ENCODE data around the gene TMEM161B.
"Not testable (repeated sequence)": the region's sequence is repeated elsewhere in the genome, so short reads cannot be mapped to it uniquely, and the experiment has no call there.

The TMEM161B gene

GRCh38 chr5:88248743-88249540 is 19.7 kb downstream of the TMEM161B start:
- no peak for DNase-seq

DNA sequence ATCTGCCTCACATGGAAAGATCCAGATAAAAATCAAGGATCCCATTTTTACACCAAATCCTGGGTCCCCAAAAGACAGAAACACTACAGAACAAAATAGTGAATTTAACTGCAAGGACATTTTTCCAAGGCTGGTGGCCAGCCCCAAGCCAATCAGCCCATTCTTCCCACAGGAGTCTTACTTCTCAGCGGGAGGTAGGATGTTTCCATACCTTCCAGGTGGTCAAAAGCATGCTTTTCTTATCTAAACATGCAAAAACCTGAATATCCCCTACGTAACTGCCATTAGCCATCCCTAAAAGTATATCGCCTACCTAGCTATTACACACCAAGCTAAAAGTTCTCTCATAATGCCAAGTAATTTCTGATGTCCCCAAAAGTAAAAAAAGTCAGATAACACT is 20.6 kb downstream of the TMEM161B start:
- no peak for DNase-seq

DNA sequence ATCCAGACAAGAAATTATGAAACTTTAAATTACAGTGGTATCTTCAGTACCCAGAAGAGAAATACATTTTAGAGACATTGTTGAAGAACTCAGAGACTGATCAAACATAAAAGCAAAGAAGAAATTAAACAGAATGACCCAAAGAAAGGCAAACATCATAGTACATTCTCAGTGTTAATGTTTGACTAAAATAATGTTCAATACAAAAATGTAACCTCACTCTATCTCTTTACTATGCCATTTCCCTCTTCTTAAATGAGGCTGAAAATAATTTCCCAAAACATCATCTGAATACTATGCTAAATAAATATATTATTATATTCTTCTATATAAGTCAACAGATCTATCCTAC is 22.8 kb downstream of the TMEM161B start:
- no peak for DNase-seq

- no peak for DNase-seq
Observed at GRCh38 chr5:88245241-88245892, 23.3 kb downstream of the TMEM161B start.

DNA sequence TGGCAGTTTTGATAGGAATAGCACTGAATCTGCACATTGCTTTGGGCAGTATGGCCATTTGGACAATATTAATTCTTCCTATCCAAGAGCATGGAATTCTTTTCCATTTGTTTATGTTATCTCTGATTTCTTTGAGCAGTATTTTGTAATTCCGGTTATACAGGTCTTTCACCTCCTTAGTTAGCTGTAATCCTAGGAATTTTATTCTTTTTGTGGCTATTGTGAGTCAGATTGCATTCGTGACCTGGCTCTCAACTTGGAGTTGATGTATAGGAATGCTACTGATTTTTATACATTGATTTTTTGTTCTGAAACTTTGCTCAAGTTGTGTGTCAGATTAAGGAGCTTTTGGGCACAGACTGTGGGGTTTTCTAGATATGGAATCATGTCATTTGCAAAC is 24.0 kb downstream of the TMEM161B start:
- DNase-seq: no peak

- not testable (repeated sequence) for DNase-seq
Observed at GRCh38 chr5:88243493-88243892, 25.2 kb downstream of the TMEM161B start.

DNA sequence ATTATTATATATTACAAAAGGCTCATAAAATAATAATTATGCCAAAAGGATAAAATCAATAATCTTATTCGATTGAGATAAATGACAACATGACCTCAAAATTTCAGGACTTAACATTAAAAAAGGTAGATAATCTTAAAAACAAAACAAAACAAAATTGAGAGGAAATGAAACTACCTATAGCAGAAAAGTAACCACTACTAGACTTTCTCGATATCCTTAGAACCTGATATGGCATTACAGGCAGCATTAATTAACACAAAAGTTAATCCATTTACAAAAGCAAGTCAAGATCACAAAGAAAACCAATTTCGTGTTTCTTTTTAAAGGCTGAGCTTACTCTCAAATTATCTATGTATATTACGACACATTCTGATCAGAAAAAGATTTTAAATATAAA is 29.9 kb downstream of the TMEM161B start:
- no peak for DNase-seq

GRCh38 chr5:88236866-88237642 is 31.6 kb downstream of the TMEM161B start:
- no peak for DNase-seq

DNA sequence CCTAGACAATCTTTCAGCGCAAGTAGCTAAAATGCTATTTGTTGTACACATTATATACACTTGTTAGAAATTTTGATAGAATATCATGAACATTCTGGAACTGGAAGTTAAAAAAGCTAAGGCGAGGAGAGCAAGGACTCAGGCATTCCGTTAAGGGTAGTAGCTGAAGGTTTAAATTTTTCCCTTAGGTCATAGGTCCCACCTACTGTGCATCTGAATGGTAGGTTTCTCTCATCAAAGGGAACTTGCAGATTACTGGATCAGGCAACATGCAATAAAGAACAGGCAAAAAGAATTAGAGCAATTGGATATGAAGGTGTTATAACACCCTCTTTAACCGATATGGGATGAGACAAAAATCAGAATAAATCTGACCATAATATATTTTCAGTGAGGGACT is 32.8 kb downstream of the TMEM161B start:
- no peak for DNase-seq

DNA sequence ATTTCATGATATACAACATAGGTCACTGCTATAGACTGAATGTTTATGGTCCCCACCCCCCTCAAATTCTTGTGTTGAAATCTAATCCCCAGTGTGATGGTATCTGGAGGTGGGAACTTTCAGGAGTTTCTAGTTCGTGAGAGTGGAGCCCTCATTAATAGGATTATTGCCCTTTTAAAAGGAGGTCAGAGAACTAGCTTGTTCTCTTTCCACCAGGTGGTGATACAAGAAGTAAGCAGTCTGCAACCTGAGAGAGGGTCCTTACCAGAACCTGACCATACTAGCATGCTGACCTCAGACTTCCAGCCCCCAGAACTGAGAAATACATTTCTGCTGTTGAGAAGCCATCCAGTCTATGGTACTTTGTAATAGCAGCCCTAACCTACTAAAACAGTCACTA is 33.3 kb downstream of the TMEM161B start:
- DNase-seq: no peak

GRCh38 chr5:88230546-88231066 is 38.0 kb downstream of the TMEM161B start:
- no peak for DNase-seq

- no peak for DNase-seq
Observed at GRCh38 chr5:88226881-88227450, 41.7 kb downstream of the TMEM161B start.

- DNase-seq: no peak
Observed at GRCh38 chr5:88214655-88215054, 54.0 kb downstream of the TMEM161B start.

GRCh38 chr5:88207575-88207974 is 61.1 kb downstream of the TMEM161B start:
- DNase-seq: no peak

DNA sequence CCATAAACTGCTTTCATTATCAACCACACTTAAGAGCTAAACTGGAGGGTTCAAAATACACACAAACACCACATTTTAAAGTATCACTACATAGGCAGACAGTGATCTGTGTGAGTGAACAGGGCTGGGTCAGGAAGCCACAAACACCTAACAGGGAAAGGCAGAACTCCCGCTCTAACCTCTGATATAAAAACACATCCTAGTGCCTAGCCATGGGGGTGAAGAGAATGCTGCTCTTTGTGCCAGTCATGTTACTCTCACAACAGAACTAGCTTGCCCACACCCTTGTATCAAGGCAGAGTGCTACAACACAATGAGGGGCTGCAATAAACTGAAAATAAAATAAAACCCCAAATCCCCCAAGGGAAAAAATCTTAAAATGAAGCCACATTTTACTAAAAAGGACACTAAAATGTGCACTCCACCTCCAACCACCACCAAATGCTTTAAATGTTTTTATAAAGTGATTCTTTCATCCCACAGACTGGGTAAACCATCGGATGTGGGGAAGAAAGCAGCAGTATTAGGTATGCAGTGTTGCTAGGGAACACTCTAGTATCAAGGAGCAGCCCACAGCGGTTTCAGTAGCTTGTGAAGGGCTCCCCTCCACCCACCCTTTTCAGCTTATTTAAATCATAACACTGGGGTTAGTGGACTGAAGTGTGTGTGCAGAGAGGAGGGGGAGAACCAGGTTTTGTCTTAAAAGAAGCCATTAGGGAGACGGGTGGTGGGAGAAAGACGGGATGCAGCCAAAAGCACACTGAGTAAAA is 64.5 kb downstream of the TMEM161B start:
- no peak for DNase-seq

DNA sequence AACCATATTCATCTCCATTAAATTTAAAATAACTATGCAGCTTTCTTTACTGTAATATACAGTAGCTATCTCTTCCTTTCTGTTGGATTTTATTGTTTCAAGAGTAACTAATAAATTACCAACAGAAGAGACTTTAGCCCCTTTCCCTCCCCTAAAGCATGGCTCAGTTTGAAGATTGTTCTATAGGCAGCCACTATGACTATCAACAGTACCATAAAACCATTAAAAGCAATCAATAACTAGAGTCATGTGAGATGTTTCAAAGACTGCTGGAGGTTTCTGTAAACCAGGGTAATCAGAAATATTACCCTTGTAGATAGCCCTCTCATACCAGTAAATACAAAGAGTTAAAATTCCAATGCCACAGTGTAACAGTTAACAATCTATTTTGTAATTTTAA is 73.0 kb downstream of the TMEM161B start:
- DNase-seq: no peak

DNA sequence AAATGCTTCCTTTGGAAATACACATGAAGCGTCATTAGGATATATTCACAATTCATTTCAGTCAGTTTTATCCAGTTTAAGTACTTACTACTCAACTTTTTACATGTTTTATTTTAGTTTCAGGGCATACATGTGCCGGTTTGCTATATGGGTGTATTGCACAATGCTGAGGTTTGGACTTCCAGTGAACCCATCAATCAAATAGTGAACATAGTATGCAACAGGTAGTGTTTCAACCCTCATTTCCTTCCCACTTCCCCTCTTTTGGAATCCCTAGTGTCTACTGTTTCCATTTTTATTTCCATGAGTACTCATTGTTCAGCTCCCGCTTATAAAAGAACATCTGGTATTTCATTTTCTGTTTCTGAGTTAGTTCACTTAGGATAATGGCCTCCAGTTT is 74.7 kb downstream of the TMEM161B start:
- no peak for DNase-seq

- DNase-seq: no peak
Observed at GRCh38 chr5:88190106-88190834, 78.4 kb downstream of the TMEM161B start.

DNA sequence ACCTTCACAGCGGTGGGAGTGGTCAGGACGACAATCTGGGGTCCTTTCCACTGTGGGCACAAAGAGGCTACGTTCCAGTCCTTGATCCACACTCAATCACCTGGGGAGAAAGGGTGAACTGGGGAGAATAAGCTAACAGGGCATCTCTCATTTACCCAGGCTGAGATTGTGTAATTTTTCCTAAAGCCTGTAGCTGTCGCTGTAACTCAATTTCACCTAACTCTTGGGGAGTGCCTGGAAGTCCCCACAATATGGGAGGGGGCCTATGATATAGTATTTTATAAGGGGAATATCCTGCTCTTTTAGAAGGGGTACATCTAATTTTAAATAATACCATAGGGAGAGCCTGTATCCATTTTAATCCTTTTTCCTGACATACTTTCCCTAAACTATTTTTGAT is 79.2 kb downstream of the TMEM161B start:
- DNase-seq: not testable (repeated sequence)

DNA sequence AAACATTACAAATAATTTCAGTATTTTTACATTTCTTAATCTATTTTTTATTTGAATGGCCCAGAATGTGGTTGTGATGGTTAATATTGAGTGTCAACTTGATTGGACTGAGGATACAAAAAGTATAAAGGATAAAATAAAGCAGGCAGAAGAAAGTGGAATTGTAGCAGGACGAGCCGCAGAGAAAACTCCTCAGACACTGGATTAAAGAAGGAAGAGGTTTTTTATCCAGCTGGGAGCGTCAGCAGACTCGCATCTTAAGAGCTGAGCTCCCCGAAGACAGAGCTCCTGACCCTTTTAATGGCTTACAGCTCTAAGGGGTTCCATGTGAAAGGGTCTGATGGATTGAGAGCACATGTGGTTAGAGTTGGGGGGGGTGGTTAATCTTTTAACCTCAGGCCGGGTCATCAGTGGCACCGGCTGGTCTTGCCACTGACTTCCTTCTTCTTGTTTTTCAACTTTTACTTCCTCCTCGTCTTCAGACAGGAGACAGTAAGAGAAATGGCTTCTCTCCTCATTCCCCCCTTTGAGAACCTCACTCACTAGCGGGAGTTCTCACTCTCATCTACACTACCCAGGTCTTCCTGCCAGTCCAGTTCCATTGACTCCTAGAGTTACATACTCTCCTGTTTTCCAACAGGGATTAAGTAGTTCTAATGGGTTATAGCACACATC is 80.0 kb downstream of the TMEM161B start:
- DNase-seq: no peak

GRCh38 chr5:88183255-88183654 is 85.4 kb downstream of the TMEM161B start:
- no peak for DNase-seq
